SK-N-MC (cell line): ENCODE data around the gene CCL1.

Experiments
- EZH2 ChIP-seq: fragments of 200-600 bp; sonication (generic); IDR thresholded peaks from one replicate; pipeline ENCODE4 v1.6.1; 2017; ENCODE audit warnings: antibody characterized with exemption
- FOXP2 ChIP-seq: optimal IDR thresholded peaks from 2 replicates; pipeline ENCODE3; 2011; ENCODE audit warnings: mild to moderate bottlenecking, moderate library complexity; ENCODE audit not compliant: insufficient read depth; ENCODE audit errors: extremely low read length, control extremely low read depth
- POLR2AphosphoS5 ChIP-seq: IDR thresholded peaks from 2 replicates; pipeline ENCODE4 v1.6.1; 2012; ENCODE audit warnings: mild to moderate bottlenecking, low read depth, low read length, borderline replicate concordance

DNA sequence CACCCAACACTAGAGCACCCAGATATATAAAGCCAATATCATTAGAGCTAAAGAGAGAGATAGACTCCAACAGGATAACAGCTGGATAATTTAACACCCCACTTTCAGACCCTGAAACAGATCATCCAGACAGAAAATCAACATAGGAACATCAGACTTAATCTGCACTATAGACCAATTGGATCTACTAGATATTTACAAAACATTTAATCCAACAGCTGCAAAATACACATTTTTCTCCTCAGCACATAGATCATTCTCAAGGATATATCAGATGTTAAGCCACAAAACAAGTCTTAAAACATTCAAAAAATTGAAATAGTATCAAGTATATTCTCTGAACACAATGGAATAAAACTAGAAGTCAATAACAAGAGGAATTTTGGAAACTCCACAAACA is 10.8 kb downstream of the CCL1 start:
- TF ChIP-seq POLR2AphosphoS5 (no peak), EZH2 (no peak), FOXP2 (no peak)
